HEK293 (cell line): ENCODE measurements around the gene SCIN.

Experiments used
- CTCF ChIP-seq: fragments of 450-650 bp; formaldehyde crosslinking; IDR thresholded peaks from 2 replicates; pipeline ENCODE4 v1.5.1; 2016; ENCODE audit warnings: missing biosample characterization, missing genetic modification characterization
- GLIS2 ChIP-seq: fragments of 450-650 bp; formaldehyde crosslinking; IDR thresholded peaks from 2 replicates; pipeline ENCODE4 v1.5.1; 2016; ENCODE audit warnings: missing biosample characterization, missing genetic modification characterization
- PATZ1 ChIP-seq: fragments of 450-650 bp; formaldehyde crosslinking; IDR thresholded peaks from 2 replicates; pipeline ENCODE4 v1.5.1; 2016; ENCODE audit warnings: missing biosample characterization, missing genetic modification characterization
- RBAK ChIP-seq: fragments of 450-650 bp; formaldehyde crosslinking; IDR thresholded peaks from 2 replicates; pipeline ENCODE4 v1.5.1; 2016; ENCODE audit warnings: missing biosample characterization, missing genetic modification characterization
- SP2 ChIP-seq: fragments of 450-650 bp; formaldehyde crosslinking; IDR thresholded peaks from 2 replicates; pipeline ENCODE4 v1.5.1; 2016; ENCODE audit warnings: missing biosample characterization, missing genetic modification characterization
- SP3 ChIP-seq: fragments of 450-650 bp; formaldehyde crosslinking; IDR thresholded peaks from 2 replicates; pipeline ENCODE4 v1.5.1; 2016; ENCODE audit warnings: missing biosample characterization, missing genetic modification characterization
- YY1 ChIP-seq: fragments of 450-650 bp; formaldehyde crosslinking; IDR thresholded peaks from 2 replicates; pipeline ENCODE4 v1.5.1; 2018; ENCODE audit warnings: missing biosample characterization, missing genetic modification characterization
- ZFHX2 ChIP-seq: fragments of 450-650 bp; formaldehyde crosslinking; conservative IDR thresholded peaks from 2 replicates; pipeline ENCODE4 v1.5.1; 2016; ENCODE audit warnings: missing biosample characterization, missing genetic modification characterization
- ZIC2 ChIP-seq: fragments of 450-650 bp; formaldehyde crosslinking; IDR thresholded peaks from 2 replicates; pipeline ENCODE4 v1.5.1; 2016; ENCODE audit warnings: missing biosample characterization, missing genetic modification characterization
- ZNF121 ChIP-seq: fragments of 450-650 bp; formaldehyde crosslinking; IDR thresholded peaks from 2 replicates; pipeline ENCODE4 v1.5.1; 2016; ENCODE audit warnings: missing biosample characterization, missing genetic modification characterization
- ZNF266 ChIP-seq: fragments of 450-650 bp; formaldehyde crosslinking; IDR thresholded peaks from 2 replicates; pipeline ENCODE4 v1.5.1; 2016; ENCODE audit warnings: missing biosample characterization, missing genetic modification characterization, low read depth
- ZNF280D ChIP-seq: fragments of 450-650 bp; formaldehyde crosslinking; IDR thresholded peaks from 2 replicates; pipeline ENCODE4 v1.5.1; 2016; ENCODE audit warnings: missing biosample characterization, missing genetic modification characterization
- ZNF391 ChIP-seq: fragments of 450-650 bp; formaldehyde crosslinking; IDR thresholded peaks from 2 replicates; pipeline ENCODE4 v1.5.1; 2016; ENCODE audit warnings: low read depth, missing biosample characterization, missing genetic modification characterization, borderline replicate concordance
- ZNF416 ChIP-seq: fragments of 450-650 bp; formaldehyde crosslinking; IDR thresholded peaks from 2 replicates; pipeline ENCODE4 v1.5.1; 2016; ENCODE audit warnings: missing biosample characterization, missing genetic modification characterization
- ZNF423 ChIP-seq: fragments of 450-650 bp; formaldehyde crosslinking; IDR thresholded peaks from 2 replicates; pipeline ENCODE4 v1.5.1; 2016; ENCODE audit warnings: missing biosample characterization, missing genetic modification characterization
- ZNF548 ChIP-seq: fragments of 450-650 bp; formaldehyde crosslinking; IDR thresholded peaks from 2 replicates; pipeline ENCODE4 v1.5.1; 2016; ENCODE audit warnings: missing biosample characterization, missing genetic modification characterization
- ZNF571 ChIP-seq: fragments of 450-650 bp; formaldehyde crosslinking; IDR thresholded peaks from 2 replicates; pipeline ENCODE4 v1.5.0; 2017; ENCODE audit warnings: missing biosample characterization, missing genetic modification characterization
- ZNF626 ChIP-seq: fragments of 450-650 bp; sonication (Bioruptor Pico); formaldehyde crosslinking; IDR thresholded peaks from 2 replicates; pipeline ENCODE4 v1.5.1; 2018; ENCODE audit warnings: missing biosample characterization, missing genetic modification characterization, inconsistent platforms
- ZNF629 ChIP-seq: fragments of 450-650 bp; formaldehyde crosslinking; IDR thresholded peaks from 2 replicates; pipeline ENCODE4 v1.5.1; 2017; ENCODE audit warnings: missing biosample characterization, missing genetic modification characterization
- ZSCAN30 ChIP-seq: fragments of 450-650 bp; IDR thresholded peaks from 2 replicates; pipeline ENCODE4 v1.5.1; 2018; ENCODE audit warnings: missing biosample characterization, mild to moderate bottlenecking, missing genetic modification characterization, moderate library complexity
- TF ChIP-seq, protein P1 (sequence below): fragments of 450-650 bp; formaldehyde crosslinking; IDR thresholded peaks from 2 replicates; pipeline ENCODE4 v1.5.1; 2016; ENCODE audit warnings: missing biosample characterization, missing genetic modification characterization, low read depth
- TF ChIP-seq, protein P2 (sequence below): fragments of 450-650 bp; formaldehyde crosslinking; IDR thresholded peaks from 2 replicates; pipeline ENCODE4 v1.5.1; 2017; ENCODE audit warnings: missing biosample characterization, missing genetic modification characterization
- TF ChIP-seq, protein P3 (sequence below): fragments of 450-650 bp; formaldehyde crosslinking; IDR thresholded peaks from 2 replicates; pipeline ENCODE4 v1.5.1; 2016; ENCODE audit warnings: missing biosample characterization, missing genetic modification characterization
- TF ChIP-seq, protein P4 (sequence below): fragments of 450-650 bp; formaldehyde crosslinking; IDR thresholded peaks from 2 replicates; pipeline ENCODE4 v1.5.1; 2016; ENCODE audit warnings: missing biosample characterization, missing genetic modification characterization
- TF ChIP-seq, protein P5 (sequence below): IDR thresholded peaks from 2 replicates; pipeline ENCODE4 v1.6.1; 2011; ENCODE audit warnings: mild to moderate bottlenecking, low read depth, low read length, borderline replicate concordance

SCIN gene

DNA sequence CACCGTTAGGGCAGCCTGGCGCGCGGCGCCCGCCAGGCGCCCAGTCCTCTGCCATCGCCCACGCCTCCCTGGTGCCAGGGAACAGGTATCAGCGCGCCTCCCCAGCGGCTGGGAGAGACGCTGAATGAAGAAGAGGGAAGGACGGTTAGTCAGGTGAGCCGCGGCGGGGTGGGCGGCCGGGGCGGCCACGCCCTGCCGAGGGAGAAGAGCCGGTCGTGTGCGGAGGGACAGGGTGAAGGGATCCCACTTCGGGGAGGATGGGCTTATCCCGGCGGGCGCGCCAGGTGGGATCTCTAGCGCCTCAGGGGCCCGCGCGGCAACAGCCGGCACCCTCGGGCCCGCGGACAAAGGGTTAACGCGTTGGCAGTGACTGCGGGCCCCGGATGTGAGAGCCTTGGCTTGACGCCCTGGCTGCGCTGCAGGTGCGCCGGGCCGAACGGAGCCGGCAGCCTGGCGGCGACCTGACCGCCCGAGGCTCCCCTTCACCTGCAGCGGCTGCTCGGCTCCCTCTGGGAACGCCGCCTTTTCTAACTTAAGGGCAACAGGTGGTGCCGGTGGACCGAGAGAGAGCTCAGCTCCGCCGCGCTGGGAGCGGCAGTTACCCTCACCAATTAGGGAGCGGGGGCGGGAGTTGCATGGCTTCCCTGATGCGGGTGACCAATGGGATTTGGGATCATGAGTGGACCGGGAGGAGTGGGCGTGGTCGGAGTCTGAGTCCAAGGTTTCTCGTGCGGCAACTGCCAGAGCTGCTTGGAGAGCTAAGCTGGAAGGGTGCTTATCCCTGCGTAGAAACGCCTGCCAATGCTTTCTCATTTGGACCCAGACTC, 116.6 kb downstream of the SCIN start, which contains the start of gene ARL4A (continued):
- peak; percentile 49 for TF ChIP-seq ZIC2
- TF ChIP-seq ZNF629 (tag by site-specific recombination) = no peak; the same call in 1 of the 2 replicates
- TF ChIP-seq, protein P1, sequence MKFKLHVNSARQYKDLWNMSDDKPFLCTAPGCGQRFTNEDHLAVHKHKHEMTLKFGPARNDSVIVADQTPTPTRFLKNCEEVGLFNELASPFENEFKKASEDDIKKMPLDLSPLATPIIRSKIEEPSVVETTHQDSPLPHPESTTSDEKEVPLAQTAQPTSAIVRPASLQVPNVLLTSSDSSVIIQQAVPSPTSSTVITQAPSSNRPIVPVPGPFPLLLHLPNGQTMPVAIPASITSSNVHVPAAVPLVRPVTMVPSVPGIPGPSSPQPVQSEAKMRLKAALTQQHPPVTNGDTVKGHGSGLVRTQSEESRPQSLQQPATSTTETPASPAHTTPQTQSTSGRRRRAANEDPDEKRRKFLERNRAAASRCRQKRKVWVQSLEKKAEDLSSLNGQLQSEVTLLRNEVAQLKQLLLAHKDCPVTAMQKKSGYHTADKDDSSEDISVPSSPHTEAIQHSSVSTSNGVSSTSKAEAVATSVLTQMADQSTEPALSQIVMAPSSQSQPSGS (tag by site-specific recombination) = no peak
- TF ChIP-seq, protein P2, sequence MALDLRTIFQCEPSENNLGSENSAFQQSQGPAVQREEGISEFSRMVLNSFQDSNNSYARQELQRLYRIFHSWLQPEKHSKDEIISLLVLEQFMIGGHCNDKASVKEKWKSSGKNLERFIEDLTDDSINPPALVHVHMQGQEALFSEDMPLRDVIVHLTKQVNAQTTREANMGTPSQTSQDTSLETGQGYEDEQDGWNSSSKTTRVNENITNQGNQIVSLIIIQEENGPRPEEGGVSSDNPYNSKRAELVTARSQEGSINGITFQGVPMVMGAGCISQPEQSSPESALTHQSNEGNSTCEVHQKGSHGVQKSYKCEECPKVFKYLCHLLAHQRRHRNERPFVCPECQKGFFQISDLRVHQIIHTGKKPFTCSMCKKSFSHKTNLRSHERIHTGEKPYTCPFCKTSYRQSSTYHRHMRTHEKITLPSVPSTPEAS (tag by site-specific recombination) = no peak
- peak; percentile 79 for TF ChIP-seq ZFHX2
- TF ChIP-seq, protein P3, sequence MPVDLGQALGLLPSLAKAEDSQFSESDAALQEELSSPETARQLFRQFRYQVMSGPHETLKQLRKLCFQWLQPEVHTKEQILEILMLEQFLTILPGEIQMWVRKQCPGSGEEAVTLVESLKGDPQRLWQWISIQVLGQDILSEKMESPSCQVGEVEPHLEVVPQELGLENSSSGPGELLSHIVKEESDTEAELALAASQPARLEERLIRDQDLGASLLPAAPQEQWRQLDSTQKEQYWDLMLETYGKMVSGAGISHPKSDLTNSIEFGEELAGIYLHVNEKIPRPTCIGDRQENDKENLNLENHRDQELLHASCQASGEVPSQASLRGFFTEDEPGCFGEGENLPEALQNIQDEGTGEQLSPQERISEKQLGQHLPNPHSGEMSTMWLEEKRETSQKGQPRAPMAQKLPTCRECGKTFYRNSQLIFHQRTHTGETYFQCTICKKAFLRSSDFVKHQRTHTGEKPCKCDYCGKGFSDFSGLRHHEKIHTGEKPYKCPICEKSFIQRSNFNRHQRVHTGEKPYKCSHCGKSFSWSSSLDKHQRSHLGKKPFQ = no peak
- no peak for TF ChIP-seq ZNF280D (tag by site-specific recombination)
- TF ChIP-seq YY1 = no peak; the same call in 1 of the 2 replicates
- no peak for TF ChIP-seq ZNF548
- TF ChIP-seq ZNF423 (tag by site-specific recombination) = peak; percentile 91
- peak; percentile 82 for TF ChIP-seq SP2 (tag by site-specific recombination)
- TF ChIP-seq ZNF626 = no peak
- 0 out of 2 replicates have a peak, but pooled peaks have one; percentile 47 for TF ChIP-seq PATZ1
- TF ChIP-seq SP3 (tag by site-specific recombination) = peak; percentile 62
- TF ChIP-seq ZNF571 (tag by site-specific recombination) = no peak
- TF ChIP-seq, protein P4, sequence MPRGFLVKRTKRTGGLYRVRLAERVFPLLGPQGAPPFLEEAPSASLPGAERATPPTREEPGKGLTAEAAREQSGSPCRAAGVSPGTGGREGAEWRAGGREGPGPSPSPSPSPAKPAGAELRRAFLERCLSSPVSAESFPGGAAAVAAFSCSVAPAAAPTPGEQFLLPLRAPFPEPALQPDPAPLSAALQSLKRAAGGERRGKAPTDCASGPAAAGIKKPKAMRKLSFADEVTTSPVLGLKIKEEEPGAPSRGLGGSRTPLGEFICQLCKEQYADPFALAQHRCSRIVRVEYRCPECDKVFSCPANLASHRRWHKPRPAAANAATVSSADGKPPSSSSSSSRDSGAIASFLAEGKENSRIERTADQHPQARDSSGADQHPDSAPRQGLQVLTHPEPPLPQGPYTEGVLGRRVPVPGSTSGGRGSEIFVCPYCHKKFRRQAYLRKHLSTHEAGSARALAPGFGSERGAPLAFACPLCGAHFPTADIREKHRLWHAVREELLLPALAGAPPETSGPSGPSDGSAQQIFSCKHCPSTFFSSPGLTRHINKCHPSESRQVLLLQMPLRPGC (tag by site-specific recombination) = 0 out of 2 replicates have a peak, but pooled peaks have one; percentile 33
- TF ChIP-seq ZNF121 (tag by site-specific recombination) = peak; percentile 90
- TF ChIP-seq ZNF266 (tag by site-specific recombination) = no peak
- TF ChIP-seq, protein P5, sequence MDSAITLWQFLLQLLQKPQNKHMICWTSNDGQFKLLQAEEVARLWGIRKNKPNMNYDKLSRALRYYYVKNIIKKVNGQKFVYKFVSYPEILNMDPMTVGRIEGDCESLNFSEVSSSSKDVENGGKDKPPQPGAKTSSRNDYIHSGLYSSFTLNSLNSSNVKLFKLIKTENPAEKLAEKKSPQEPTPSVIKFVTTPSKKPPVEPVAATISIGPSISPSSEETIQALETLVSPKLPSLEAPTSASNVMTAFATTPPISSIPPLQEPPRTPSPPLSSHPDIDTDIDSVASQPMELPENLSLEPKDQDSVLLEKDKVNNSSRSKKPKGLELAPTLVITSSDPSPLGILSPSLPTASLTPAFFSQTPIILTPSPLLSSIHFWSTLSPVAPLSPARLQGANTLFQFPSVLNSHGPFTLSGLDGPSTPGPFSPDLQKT = no peak
- TF ChIP-seq ZNF391 (tag by site-specific recombination) = no peak; the same call in 1 of the 2 replicates
- no peak for TF ChIP-seq ZNF416
- TF ChIP-seq RBAK (tag by site-specific recombination) = no peak
- TF ChIP-seq GLIS2 (tag by site-specific recombination) = peak; percentile 16; the same call in 1 of the 2 replicates
- no peak; the same call in 1 of the 2 replicates for TF ChIP-seq ZSCAN30 (tag by site-specific recombination)
- TF ChIP-seq CTCF (tag by site-specific recombination) = peak; percentile 82
